HG03103 (cell line): Measurements from ENCODE around the gene TGFB3.
"Not testable (repeated sequence)": the region's sequence is repeated elsewhere in the genome, so short reads cannot be mapped to it uniquely, and the experiment has no call there.

ENCODE experiments used
- ATAC-seq: cut with Tn5 transposase; IDR thresholded peaks from one replicate; pipeline ENCODE4 v1.9.1; 2021; ENCODE audit warnings: low read depth; ENCODE audit not compliant: unreplicated experiment

Gene TGFB3

GRCh38 chr14:75961662-75962061 lies 20.1 kb downstream of the TGFB3 start:
- no peak for ATAC-seq

- peak; percentile 75 for ATAC-seq
Measured at GRCh38 chr14:75960231-75960630, 21.6 kb downstream of the TGFB3 start.

GRCh38 chr14:75959031-75959430 lies 22.8 kb downstream of the TGFB3 start:
- ATAC-seq, result no peak

GRCh38 chr14:75952489-75952888 lies 29.3 kb downstream of the TGFB3 start:
- no peak for ATAC-seq

GRCh38 chr14:75946785-75947184 lies 35.0 kb downstream of the TGFB3 start:
- ATAC-seq, result no peak

- ATAC-seq, result no peak
Measured at GRCh38 chr14:75944607-75945241, 37.1 kb downstream of the TGFB3 start.

- ATAC-seq, result no peak
Measured at GRCh38 chr14:75941030-75941429, 40.8 kb downstream of the TGFB3 start.

- no peak for ATAC-seq
Measured at GRCh38 chr14:75939200-75939599, 42.6 kb downstream of the TGFB3 start.

GRCh38 chr14:75934998-75935628 lies 46.7 kb downstream of the TGFB3 start:
- no peak for ATAC-seq

GRCh38 chr14:75933712-75934296 lies 48.0 kb downstream of the TGFB3 start:
- no peak for ATAC-seq

GRCh38 chr14:75928690-75929181 lies 53.1 kb downstream of the TGFB3 start:
- ATAC-seq, result no peak

GRCh38 chr14:75927564-75928087 lies 54.2 kb downstream of the TGFB3 start:
- no peak for ATAC-seq

- ATAC-seq, result no peak
Measured at GRCh38 chr14:75926431-75927115, 55.2 kb downstream of the TGFB3 start.

GRCh38 chr14:75925141-75925840 lies 56.5 kb downstream of the TGFB3 start:
- not testable (repeated sequence) for ATAC-seq

- ATAC-seq, result not testable (repeated sequence)
Measured at GRCh38 chr14:75920421-75920820, 61.4 kb downstream of the TGFB3 start.

- ATAC-seq, result no peak
Measured at GRCh38 chr14:75917946-75918335, 63.9 kb downstream of the TGFB3 start.

- no peak for ATAC-seq
Measured at GRCh38 chr14:75917322-75917945, 64.4 kb downstream of the TGFB3 start.

GRCh38 chr14:75915045-75915444 lies 66.8 kb downstream of the TGFB3 start:
- ATAC-seq, result no peak

GRCh38 chr14:75913183-75913582 lies 68.6 kb downstream of the TGFB3 start:
- ATAC-seq, result no peak

- no peak for ATAC-seq
Measured at GRCh38 chr14:75911883-75912282, 69.9 kb downstream of the TGFB3 start.
